ENCODE data around the gene MRLN.

Gene MRLN

DNA sequence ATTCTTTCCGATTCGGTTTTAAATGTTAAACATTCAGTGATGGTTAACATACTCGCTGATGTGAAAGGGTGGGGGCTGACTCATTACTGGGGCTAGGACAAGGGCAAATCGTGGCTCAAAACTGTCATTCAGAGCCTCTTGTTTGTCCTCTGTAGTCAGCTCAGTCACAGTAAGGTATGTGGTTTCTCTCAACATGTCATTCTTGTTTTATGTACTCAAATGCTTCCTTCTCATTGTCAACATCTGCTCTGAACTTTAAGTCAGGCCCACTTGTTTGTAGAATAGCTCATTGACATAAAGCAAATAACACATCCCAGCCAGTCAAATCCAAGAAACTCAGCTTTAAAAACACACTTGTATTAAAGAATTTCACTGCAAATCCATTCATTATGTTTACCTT is 50.9 kb downstream of the MRLN start:
- DNase-seq: no peak

DNA sequence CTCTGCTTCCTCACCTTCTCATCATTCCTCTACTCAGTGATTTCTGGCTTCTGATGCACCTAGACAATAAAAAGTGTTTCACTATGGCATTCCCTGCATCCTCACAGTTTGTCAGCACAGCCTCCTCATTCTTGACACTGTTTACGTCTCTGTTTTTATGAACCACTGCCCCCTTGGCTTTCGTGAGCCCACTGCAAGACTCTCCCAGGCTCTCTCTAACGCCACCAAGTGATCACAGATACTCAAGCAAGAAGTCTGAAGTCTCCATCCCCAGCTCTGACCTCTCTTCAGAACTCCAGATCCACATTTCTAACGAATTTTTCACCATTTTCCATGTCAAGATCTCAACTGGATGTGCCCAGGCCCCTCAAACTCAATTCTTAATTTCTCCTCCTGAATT is 52.5 kb downstream of the MRLN start:
- DNase-seq: no peak

DNA sequence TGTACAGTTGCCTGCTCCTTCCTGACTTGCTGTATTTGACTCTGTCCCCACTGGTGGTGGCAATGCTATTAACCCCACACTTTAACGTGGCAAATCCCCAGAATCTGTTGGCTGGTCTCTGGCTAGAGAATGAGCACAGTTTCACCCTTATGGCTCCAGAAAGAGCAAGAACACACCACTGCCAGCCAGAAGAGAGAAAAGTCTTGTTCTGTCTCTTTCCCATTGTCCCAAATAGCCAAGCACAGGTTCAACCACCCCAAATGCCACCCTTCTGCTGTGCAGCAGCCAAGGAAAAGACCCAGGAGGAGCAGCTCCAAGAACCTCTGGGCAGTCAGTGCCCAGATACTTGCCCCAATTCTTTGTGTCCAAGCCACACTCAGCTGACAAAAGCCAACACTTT is 54.9 kb downstream of the MRLN start:
- DNase-seq: no peak

DNA sequence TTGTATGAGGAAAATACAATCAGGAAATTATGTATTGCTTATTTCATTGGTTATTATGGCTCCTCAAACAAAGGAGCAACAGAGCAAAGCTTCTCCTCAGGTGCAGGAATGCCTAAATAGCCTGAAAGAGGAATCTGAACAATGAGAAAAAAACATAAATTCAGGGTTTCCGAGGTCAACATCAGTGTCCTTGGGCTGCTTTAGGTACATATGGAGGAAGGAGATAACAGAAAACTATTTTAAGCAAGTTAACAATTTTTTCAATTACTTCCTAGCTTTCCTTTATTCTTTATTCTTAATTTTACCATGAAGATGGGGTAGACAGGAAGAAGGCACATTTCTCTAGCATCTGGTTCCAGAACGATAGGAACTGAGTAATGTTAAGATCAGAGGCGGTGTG is 57.6 kb downstream of the MRLN start:
- no peak for DNase-seq

DNA sequence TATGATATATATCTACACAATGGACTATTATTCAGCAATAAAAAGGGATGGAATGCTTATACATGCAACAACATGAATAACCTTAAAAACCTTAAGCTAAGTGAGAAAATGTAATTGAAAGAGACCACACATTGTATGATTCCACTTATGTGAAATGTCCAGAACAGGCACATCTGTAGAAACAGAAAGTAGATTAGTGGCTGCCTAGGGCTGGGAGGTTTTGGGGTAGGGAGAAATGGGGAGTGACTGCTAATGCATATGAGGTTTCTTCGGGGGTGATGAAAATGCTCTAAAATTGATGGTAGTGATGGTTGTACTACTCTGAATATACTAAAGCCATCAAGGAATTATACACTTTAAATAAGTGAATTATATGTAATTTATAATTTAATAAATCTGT is 58.3 kb downstream of the MRLN start:
- no peak for DNase-seq

DNA sequence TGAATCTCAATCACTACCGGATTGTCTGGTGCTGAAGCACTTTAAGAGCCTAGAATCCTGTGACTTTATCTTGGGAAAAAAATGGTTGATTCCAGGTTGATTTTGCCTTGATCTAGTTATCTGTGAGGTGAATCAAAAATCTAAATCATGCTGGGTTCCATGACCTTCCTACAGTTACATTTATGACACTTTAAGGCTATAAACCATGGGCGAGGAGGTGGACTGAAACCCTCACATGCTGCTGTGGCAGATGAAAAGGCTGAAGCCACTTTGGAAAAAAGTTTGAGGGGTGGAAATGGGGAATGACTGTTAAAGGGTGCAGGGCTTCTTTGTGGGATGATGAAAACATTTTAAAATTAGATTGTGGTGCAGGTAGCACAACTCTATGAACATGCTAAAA is 61.1 kb downstream of the MRLN start:
- DNase-seq: no peak

DNA sequence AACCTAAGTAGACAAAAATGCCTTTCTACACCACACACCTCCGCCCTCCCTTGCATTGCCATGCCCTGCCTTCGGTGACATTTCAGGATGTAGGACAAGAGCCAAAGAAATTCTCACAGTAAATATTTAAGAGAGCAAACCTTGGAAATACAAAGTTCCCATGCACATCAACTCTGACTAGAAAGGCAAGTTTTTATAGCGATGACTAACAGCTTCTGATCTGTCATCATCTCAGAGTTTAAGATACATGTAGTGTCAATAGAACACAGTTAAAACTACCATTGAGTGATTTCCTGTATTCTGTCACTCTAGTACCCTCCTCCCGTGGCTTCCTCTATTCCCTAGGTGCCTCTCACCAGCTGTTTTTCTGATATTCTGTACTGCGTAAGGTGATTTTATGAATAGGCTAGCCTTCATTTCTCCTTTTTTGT is 64.3 kb downstream of the MRLN start:
- DNase-seq: no peak

DNA sequence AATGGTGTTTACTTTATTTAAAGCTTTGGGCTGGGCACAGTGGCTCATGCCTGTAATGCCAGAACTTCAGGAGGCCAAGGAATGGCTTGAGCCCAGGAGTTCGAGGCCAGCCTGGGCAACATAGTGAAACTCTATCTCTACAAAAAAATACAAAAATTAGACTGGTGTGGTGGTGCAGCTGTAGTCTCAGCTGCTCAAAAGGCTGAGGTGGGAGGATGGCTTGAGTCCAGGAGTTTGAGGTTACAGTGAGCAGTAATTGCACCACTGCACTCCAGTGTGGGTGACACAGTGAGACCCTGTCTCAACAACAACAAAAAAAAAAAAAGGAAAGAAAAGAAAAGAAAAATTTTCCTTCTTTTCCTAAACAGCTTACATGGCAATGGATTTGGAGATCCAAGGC is 65.6 kb downstream of the MRLN start:
- no peak for DNase-seq

Measured in stimulated activated naive CD4-positive, alpha-beta T cell (primary cell).